HG03469 (cell line): Measurements from ENCODE around the gene PSD4.

Experiments used
- ATAC-seq: cut with Tn5 transposase; IDR thresholded peaks from one replicate; pipeline ENCODE4 v1.9.1; 2021; ENCODE audit warnings: mild to moderate bottlenecking, moderate library complexity, moderate number of reproducible peaks; ENCODE audit not compliant: unreplicated experiment

PSD4 gene

DNA sequence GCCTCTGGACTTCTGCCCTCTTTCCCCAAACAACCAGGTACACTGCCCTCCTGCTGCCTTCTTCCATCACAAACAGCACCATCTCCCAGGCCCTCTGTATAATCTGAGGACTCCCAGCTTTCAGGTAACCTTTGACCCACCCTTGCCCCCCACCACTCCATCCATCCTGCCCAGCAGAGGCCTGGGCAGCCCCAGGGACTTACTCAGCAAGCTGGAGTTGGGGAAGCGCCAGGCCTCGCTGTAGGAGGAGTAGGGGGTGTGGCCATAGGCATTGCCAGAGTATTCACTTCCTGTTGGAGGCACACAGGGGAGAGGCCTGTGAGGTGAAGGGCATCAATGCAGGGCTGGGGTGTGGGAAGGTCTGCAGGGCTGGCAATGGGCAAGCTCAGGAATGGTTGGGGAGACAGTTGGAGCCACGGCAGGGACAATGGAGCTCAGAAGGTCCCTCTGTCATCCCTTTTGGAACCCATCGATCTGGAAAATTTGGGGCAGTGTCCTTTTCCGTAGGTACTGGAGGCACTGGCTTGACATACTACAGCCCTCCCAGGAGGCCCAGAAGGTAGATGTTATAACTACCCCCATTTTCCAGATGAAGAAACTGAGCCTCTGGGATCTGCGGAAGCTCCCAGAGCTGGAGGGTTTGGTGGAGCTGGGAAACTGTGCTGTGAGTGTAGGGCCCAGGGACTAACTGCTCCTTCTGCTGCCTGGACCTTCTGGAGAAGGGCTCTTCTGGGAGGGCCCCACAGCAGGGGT is 46.3 kb downstream of the PSD4 start:
- no peak for ATAC-seq

DNA sequence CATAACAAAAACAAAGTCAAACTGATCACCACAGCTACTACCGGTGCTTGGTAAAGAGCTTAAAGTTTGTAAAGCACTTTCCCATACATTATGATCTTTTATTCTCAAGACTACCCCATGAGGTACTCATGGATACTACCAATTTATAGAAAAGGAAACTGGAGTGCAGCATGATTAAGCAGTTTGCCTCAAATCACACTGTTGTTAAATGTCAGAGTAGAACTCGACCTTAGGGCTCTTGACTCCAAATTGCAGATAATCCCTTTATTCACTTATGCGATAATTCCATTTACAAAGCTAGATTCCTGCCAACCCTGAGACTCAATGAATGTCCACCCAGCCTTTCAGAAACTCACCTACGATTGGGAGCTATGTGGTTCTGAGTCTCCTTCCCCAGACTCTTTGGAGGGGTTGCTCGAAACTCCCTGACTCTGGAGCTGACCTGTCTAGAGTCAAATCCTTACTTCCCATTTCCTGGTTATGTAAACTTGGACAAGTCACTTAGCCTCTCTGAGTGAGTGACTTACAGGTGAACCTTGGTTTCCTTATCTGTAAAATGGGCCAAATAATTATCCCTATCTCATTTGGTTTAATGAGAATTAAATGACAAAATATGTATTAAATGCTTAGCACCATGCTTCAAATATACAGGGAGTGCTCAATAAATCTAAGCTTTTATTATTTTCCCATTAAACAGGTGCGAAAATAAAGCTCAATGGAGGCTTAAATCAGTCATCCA is 47.4 kb downstream of the PSD4 start:
- ATAC-seq, result no peak

DNA sequence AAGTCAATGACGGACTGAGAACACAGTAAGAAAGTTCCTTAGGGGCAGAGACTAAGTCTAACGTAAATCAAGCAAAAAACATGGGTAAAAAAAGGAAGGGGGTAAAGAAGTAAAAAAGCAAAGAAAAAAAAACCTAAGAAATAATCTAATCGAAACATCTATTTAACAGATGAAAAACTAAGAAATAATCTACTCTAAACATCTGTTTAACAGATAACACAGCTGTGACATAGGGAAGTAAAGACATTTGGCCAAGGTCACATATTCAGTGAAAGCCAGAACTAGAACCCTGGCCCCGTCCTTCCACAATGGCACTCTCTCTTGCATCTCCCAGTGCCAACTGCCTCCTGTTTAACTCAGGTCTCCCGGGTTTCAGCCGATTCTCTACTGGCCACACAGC is 48.1 kb downstream of the PSD4 start:
- ATAC-seq, result no peak

DNA sequence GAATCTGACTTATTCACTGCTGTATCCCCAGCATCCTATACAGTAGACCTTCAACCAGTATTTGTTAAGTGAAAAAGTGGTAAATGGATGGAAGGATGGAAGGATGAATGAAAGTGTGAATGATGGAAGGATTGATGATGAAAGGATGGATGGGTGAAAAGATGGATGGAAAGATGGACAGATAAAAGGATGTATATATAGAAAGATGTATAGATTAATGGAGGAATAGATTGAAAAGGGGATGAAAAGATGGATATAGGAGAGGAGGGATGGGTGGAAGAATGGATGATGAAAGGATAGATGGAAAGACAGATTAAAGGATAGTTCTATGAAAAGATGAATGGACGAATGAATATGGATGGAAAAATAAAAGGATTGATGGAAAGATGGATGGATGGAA is 50.0 kb downstream of the PSD4 start:
- ATAC-seq, result no peak

DNA sequence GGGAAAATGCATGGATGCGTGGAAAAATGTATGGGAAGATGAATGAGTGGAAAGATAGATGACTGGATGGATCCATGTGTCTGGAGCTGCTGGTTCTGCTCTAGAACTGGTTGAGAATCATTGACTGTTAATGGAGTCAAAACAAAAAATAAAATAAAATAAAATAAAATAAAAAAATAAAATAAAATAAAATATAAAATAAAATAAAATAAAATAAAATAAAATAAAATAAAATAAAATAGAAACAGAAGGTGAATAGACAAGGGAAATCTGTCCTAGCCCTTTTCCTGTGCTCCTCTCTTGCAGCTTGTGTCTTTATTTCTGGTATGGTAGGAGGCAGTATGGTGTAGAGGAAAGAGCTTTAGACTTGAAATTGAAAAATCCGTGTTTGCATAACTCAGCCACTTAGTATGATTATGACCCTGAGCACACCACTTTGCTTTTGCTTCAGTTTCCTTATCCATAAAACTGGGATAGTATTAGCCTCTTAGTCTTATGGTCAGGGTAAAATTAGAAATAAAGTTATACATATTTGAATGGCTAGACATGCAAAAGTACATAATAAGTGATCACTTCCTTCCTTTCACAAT is 51.0 kb downstream of the PSD4 start:
- no peak for ATAC-seq

DNA sequence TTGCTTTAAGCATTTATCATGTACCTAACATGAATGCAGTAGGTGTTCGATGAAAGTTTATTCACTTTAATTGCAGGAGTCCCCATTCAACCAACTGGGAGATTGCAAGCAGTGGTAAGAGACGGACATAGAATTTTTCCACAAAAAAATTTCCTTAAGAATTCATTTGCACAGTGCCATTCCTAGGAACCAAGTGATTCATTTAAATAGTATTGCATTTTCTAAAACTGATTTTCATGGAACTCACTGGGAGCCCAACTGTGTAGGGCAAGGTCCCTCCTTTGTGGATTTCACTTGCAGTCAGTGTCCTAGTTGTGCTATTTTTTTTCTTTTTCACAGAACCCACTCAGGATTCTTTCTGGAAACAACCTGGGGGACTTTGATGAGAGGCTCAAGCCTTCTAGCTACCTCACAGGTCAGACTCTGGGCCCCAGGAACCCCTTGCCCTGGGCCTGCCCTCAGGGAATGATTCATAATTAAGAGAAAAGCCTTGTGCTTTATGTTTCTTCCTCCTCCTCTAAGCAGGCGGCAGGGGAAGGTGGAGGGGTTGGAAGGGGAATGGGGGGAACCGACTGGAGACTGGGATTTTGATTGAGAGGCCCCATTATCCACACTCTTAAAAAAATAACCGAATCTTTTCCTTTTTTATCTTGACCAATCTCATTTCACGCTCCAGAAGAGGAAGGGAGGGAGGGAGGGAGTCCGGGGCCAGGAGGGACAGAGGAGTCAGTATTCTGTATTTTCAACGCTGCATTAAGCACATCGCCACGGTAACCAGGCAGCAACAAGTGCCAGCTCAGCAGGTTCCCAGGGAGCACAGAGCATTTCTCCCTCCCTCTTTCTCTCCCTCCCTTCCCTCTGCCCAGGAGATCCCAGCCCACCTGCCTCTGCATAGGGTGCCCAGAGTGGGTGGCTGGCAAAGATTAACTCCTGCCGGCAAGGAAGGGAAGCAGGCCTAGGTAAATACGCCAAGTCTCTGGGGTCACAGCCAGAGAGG is 51.8 kb downstream of the PSD4 start:
- ATAC-seq, result no peak

DNA sequence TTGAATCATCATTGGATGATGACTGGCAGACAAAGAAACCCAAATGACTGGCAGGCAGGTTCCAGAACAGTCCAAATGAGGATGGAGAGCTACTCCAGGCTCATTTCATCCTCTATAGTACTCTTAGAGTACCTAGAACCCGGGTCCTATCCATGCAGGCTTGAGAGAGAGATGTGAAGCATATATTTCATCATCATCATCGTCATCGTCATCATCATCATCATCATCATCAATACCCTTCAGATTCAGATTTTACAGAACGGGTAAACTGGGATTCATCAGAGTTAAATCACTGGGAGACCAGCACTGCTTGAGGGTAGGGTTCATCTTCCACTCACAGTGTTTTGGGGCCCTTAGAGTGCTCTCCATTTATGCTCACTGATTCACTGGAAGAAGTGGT is 52.7 kb downstream of the PSD4 start:
- ATAC-seq, result no peak

DNA sequence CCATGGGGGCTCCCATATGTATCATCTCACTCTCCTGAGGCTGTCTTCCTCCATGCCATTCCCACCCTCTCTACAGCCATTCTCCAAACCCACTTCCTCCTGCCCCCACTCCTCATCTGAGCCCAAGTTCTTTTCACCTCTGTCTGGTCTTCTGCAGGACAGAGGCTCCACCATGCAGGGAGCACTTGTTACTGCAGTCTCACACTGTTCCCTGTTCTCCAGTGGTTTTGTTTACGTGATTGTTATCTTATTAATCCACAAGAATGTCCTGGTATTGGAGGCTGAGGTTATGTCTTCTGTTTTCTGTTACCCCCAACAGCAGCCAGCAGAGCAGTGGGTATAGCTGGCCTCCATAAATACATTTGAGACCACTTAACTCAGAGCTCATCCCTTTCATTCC is 53.5 kb downstream of the PSD4 start:
- ATAC-seq, result no peak

DNA sequence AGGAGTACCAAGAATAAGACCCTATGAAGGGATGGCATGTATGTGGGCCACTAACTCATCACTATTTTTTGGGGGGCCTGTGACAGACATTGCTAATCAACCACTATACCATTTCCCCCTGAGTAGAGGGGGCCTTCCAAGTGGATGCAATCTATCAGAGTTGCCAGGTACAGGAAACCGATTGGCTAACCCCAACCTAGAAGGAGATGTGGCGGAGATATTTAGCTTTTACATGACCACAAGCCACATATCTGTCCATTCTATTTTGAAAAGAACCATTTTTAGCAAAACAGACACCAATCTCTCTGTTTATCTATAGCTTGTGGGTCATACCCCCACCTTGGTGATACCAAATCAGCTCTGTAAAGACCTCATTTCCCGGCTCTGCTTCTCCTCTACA is 53.9 kb downstream of the PSD4 start:
- no peak for ATAC-seq

DNA sequence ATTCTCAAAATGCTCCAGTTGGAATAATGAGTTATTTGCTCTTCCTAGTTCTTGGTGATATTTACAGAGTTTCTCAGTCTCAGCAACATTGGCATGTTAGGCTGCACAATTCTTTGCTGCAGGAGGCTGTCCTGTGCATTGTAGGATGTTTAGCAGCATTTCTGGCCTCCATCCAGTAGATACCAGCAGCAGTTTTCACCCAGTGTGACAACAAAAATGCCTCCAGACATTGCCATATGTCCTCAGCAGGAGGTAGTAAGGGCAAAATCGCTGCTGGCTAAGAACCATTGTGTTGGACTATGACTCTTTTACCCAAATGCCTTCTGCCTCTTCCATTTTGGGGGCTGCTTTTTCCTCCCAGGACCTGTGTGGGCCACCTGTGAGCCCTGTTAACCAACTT is 54.6 kb downstream of the PSD4 start:
- no peak for ATAC-seq

DNA sequence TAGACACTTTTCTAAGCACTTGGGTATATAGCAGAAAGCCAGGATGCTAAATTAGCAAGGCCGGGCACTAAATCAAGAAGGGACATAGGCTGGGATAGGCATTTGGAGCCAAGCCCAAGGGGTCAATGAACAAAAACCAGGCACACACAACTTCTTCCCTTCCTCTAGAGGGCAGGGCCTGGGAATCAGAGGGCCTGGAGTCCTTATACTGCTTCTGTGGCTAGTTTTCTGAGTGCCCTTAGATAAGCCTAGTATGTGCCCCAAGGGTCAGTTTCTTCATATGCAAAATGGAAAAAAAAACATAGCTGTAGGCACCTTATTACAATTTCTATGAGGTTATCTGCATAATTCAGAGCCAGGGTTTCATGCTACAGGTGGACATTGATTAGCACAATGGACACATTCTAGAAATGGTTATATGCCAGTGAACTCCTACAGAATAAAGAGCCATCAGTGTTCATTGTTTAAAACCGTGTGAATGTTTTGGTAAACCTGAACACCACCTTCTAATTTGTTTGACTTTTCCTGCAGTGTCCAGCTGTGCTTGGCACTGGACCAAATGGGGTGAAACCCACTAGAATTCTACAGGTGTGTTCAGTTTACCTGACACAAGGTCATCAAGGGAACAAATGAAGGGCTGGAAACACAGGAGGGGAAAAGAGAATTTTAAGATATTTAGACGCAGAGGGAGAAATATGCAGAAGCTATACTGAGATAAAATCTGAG is 55.4 kb downstream of the PSD4 start:
- no peak for ATAC-seq

DNA sequence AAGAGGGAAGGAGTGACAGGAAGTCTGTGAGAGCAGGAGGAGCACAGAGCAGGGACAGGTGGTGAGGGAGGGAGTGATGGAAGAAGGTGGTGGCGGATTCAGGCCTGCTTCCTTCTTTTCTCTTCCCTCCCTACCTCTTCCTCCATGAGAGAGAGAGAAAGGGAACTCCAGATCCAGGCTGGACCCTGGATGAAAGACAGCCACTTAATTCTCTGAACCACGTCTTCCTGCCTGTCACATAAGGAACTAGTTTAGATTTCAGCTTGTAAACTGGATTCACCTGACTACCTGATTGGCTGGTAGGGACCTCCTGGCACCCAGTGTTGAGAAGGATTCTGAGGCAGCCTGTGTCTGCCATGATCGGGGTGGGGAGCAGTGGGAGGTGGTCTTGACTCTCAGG is 56.0 kb downstream of the PSD4 start:
- ATAC-seq, result no peak

DNA sequence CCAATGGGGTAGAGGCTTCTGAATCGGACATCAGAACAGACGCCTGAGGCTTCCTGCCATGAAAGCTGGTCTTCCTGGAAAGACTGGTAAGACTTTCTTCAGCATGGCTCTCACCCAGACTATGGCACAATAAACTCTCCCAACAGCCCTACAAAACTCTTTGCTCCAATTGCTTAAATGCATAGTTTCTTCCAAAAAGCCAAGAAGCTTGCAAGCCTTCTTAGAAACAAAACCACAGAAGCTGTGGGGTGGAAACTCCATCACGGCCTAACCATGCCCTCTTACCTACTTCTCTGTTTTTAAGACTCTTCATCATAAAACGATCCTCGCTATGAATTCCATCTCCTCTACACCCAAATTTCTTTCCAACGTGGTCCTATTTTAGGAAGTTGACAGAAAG is 56.8 kb downstream of the PSD4 start:
- ATAC-seq, result no peak

DNA sequence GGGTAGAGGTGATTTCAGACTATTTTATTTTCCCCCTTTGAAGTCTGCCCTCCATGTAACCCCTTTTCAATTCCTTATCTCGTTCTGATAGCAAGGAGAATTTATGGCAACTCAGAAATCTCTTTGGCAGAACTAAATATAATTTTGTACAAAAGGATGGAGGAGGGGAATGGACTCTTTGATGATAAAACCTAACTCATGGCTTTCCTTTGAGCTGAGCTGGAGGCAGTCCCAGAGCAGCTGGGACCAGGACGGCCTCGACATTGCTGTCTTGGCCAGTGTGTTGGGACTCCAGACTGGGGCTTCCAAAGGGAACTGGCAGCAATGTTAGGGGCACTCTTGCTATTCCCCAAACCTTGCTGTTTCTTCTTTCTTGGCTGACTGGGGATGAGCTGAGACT is 57.3 kb downstream of the PSD4 start:
- no peak for ATAC-seq

DNA sequence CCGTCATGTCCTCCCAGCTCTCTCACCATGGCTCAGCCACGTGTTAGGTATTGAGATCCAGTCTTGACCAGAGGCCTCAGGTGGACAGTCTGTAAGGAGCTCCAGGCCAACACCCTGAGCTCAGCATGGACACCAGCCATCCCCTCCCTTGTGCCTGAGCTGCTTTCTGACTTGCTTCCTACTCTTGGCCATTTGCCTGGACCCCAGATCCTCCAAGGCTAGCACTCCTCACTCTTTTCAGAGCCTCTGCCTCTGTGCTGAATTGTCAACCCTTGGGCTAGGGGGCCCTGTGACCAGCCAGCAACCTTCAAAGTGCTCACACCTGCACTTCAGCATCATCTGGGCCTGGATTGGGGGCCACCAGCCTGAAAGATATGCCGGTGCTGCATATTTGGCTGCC is 58.4 kb downstream of the PSD4 start:
- ATAC-seq, result no peak

DNA sequence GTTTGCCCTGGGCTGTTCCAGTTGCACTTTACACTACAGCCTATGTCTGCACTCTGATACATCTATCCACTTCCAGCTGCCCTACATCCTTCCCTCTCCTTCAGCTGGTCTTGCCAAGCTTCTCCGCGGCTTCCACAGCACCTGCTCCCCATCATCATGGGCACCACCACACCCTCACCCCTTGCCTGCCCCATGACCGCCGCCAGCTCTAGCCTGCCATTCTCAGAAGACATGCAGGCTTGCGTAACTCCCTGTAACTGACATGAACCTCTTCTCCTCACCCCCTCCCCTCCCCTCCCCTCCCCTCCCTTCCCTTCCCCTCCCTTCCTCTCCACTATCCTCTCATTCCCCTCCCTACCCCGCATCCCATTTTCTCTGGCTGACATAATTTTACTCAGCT is 59.0 kb downstream of the PSD4 start:
- ATAC-seq, result no peak

DNA sequence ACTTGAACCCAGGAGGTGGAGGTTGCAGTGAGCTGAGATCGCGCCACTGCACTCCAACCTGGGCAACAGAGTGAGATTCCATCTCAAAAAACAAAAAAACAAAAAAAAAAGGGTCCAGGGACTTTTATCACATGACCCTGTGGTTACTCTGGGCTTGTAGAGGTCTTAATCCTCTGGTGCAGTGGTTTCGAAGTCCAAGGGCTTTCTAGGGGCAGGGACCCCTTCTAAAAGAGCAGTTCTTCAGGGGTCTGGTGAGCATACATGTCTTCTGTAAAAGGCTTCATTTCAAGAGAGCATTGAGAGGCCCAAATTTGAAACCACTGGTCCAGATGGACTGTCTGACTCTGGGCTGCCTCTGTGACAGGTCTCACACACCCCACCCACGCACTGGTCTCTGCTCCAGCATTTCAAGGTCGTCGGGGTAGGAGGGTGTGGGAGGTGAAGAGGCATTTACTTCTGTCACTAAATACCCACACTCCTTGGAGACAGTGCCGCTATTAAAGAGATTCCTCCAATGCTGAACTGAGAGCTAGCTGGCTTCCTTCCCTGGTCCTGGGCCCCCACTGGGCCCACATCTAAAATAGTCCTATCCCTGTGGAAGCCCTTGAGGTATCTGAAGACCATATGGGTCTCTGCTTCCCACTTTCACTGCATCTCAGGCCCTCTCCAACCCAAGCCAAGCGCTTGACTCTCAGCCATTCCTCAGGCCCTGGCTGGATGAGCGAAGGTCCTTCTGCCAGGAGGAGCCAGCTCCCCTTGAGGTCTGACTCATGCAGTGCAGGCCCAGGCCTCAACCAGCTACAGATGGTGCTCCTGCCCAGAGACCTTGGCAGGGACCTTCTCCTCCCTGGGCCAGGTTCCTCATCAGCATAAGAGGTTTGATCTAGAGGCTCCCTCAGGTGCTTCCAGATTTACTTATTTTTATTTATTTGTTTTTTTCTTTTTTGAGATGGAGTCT is 60.1 kb downstream of the PSD4 start:
- no peak for ATAC-seq

DNA sequence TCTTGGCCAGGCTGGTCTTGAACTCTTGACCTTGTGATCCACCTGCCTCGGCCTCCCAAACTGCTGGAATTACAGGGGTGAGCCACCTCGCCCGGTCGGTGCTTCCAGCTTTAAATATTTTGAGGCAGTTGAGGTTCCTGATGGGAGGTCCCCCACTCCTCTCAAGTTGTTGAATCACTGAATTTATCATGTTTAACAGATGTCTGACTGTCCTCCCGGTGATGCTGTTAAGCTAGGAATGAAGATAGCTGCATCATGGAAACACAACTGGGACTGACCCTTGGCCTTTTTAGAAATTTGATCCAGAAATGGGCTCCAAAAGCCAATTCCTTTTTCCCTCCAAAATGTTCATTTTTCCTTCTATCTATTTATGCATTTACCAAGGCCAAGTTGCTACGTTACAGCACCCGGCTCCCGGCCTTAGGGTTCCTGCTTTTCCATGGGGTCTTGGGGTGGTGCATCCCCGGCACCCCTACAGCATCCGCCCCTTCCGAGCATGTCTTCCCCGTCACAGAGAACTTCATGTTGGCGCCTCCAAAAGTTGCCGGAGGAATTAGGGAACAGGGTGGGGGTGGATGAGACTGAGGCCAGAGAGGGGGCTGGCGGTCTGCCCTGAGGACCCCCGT is 61.1 kb downstream of the PSD4 start:
- no peak for ATAC-seq
